NB4 (cell line): ENCODE data around the gene CNGA3.

ENCODE experiments used
- DNase-seq: peaks from one replicate; pipeline ENCODE4 v3.0.0; 2010; ENCODE audit warnings: low read depth
- H3K4me3 ChIP-seq: one replicate; pipeline ENCODE4 v1.5.1; 2011; ENCODE audit warnings: mild to moderate bottlenecking, low read depth, low read length, moderate library complexity
- CTCF ChIP-seq: IDR thresholded peaks from one replicate; pipeline ENCODE4 v1.5.1; 2012; ENCODE audit warnings: low read depth, low read length
- MAX ChIP-seq: IDR thresholded peaks from 2 replicates; pipeline ENCODE4 v1.6.1; 2011; ENCODE audit warnings: low read depth, low read length
- MYC ChIP-seq: IDR thresholded peaks from 2 replicates; pipeline ENCODE4 v1.6.1; 2011; ENCODE audit warnings: low read depth, low read length
- POLR2A ChIP-seq: IDR thresholded peaks from 2 replicates; pipeline ENCODE4 v1.6.1; 2011; ENCODE audit warnings: mild to moderate bottlenecking; ENCODE audit not compliant: insufficient read length; ENCODE audit errors: extremely low read depth

Gene CNGA3

GRCh38 chr2:98324181-98324580, 22.1 kb upstream of the CNGA3 start:
- TF ChIP-seq CTCF = no peak
- H3K4me3 ChIP-seq = no peak overlapping the region
- DNase-seq = no peak

- TF ChIP-seq CTCF = no peak
- no peak for TF ChIP-seq MAX
- no peak for TF ChIP-seq MYC
- TF ChIP-seq POLR2A = no peak
- no peak for DNase-seq
- no peak overlapping the region for H3K4me3 ChIP-seq
These were observed 18.5 kb upstream of the CNGA3 start for GRCh38 chr2:98327776-98328175.

GRCh38 chr2:98329549-98329948, 16.7 kb upstream of the CNGA3 start:
- no peak overlapping the region for H3K4me3 ChIP-seq
- TF ChIP-seq CTCF (no peak), MYC (no peak), MAX (no peak), POLR2A (no peak)
- no peak for DNase-seq

GRCh38 chr2:98332989-98333388, 13.3 kb upstream of the CNGA3 start:
- DNase-seq = no peak
- no peak overlapping the region for H3K4me3 ChIP-seq
- TF ChIP-seq MYC (no peak), POLR2A (no peak), CTCF (no peak), MAX (no peak)

- no peak overlapping the region for H3K4me3 ChIP-seq
- TF ChIP-seq POLR2A = no peak
These were observed 12.3 kb upstream of the CNGA3 start for GRCh38 chr2:98333922-98334321.

GRCh38 chr2:98334439-98335078, 11.7 kb upstream of the CNGA3 start:
- no peak for DNase-seq
- no peak for TF ChIP-seq MYC
- TF ChIP-seq CTCF = no peak
- TF ChIP-seq POLR2A = no peak
- TF ChIP-seq MAX = no peak
- H3K4me3 ChIP-seq = no peak overlapping the region

More at GRCh38 chr2:98333922-98334321, 12.3 kb upstream of the CNGA3 start:
- no peak for DNase-seq
